Calu3 (cell line): ENCODE data around the gene KIF5A. TPM values are rescaled to one million over a fixed set of nuclear protein-coding genes. Genes with fewer than 3 reads are reported as not detected.
"Not testable (repeated sequence)": the region's sequence is repeated elsewhere in the genome, so short reads cannot be mapped to it uniquely, and the experiment has no call there.

Source experiments
- BruUV-seq: library from RNA; stranded (reverse); fragments of 400-500 nt; replicated peaks from 2 replicates; lab custom pipeline; 2021; lab: Mats Ljungman, UMichigan
- CTCF ChIA-PET: fragments of 300-600 bp; sonication (Branson Sonifier 250); formaldehyde crosslinking; loops from one replicate; lab custom pipeline; 2022; ENCODE audit warnings: antibody characterized with exemption; lab: Charles Lee
- DNase-seq: peaks from one replicate; pipeline ENCODE4 v3.0.0; 2022
- H3K27ac Mint-ChIP-seq: one replicate; pipeline ENCODE4 v1.8.0; 2022; ENCODE audit warnings: mixed read lengths; ENCODE audit not compliant: unreplicated experiment
- H3K27me3 Mint-ChIP-seq: one replicate; pipeline ENCODE4 v1.8.0; 2022; ENCODE audit warnings: mixed read lengths; ENCODE audit not compliant: unreplicated experiment
- H3K36me3 Mint-ChIP-seq: one replicate; pipeline ENCODE4 v1.8.0; 2022; ENCODE audit warnings: mild to moderate bottlenecking, moderate library complexity, mixed read lengths; ENCODE audit not compliant: insufficient read depth, unreplicated experiment
- H3K4me1 Mint-ChIP-seq: one replicate; pipeline ENCODE4 v1.8.0; 2022; ENCODE audit warnings: mild to moderate bottlenecking, low read depth, mixed read lengths; ENCODE audit not compliant: unreplicated experiment
- H3K4me3 Mint-ChIP-seq: one replicate; pipeline ENCODE4 v1.8.0; 2022; ENCODE audit warnings: mild to moderate bottlenecking, low read depth, moderate library complexity, mixed read lengths; ENCODE audit not compliant: unreplicated experiment
- H3K9me3 Mint-ChIP-seq: one replicate; pipeline ENCODE4 v1.8.0; 2022; ENCODE audit warnings: low read depth, mixed read lengths; ENCODE audit not compliant: unreplicated experiment
- CTCF ChIP-seq: fragments of 200-600 bp; IDR thresholded peaks from one replicate; pipeline ENCODE4 v1.8.0; 2022; ENCODE audit warnings: antibody characterized with exemption; ENCODE audit not compliant: unreplicated experiment
- intact Hi-C: fragments of 100-400 bp; cut with micrococcal nuclease; formaldehyde crosslinking; loops from one replicate; pipeline ENCODE4 v1.10.0; 2022; ENCODE audit not compliant: unreplicated experiment
- total RNA-seq: library from RNA; stranded (reverse); gene quantifications from 2 replicates; pipeline ENCODE4 v1.2.3, GENCODE V29; 2022

Gene KIF5A
- total RNA-seq, 1 experiment from 2014 or later, result not detected

DNA sequence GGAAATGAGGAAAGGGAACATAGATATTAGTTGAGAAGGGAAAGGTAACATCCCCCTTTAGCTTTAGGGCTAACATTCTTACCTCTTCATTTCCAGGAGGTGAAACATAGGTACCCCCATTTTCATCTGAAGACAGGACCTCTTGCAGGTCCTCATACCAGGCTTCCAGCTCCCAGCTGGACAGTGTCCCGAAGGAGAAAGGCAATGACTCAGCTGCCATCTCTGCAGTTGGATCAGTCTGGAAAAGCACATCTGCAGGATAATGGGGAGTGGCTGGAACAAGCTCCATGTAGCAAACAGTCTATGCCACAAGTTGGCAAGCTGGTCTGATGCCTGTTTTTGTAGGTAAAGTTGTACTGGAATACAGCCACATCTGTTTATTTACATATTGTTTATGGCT lies 32.7 kb upstream of the KIF5A start:
- Mint-ChIP-seq H3K9me3 (no peaks in the 10 kb centered on the region), H3K27ac (peak overlapping the region; percentile 100), H3K27me3 (no peaks in the 10 kb centered on the region), H3K4me3 (peak overlapping the region; percentile 95), H3K36me3 (peaks cover 99% of the 10 kb centered on the region), H3K4me1 (peaks cover 36% of the 10 kb centered on the region)
- DNase-seq, result no peak
- BruUV-seq, result no TSS peak
- no peak for TF ChIP-seq CTCF
- intact Hi-C loops, result no loop called here
- CTCF ChIA-PET, result no interaction called here

- intact Hi-C loops, result not testable (repeated sequence)
These were observed 32.1 kb upstream of the KIF5A start for GRCh38 chr12:57517718-57518117.

DNA sequence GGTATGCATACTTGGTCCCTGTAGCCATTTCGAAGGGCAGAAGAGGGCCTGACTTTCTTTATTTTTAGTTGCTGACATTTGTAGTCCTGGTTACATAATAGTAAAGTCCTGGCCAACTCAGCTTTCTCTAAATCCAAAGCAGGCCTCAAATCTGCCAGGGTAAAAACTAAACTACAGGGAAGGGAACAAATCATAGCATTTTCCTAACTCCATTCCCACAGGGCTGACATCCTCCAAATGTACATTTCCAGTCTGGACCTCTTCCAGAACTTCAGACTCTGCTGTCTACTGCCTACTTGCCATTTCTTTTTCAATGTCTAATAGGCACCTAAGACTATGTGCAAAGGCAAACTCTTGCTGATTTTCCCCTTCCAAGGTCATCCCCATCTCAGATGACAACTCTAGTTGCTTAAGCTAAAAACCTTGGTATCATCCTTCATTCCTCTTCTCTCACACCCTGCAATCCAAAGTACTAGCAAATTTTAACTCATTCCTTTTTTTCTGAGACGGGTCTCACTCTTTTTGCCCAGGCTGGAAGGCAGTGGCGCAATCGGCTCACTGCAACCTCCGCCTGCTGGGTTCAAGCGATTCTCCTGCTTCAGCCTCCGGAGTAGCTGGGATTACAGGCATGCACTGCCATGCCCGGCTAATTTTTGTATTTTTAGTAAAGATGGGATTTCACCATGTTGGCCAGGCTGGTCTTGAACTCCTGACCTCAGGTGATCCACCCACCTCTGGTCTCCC lies 31.5 kb upstream of the KIF5A start:
- no TSS peak for BruUV-seq

More at GRCh38 chr12:57517718-57518117, 32.1 kb upstream of the KIF5A start:
- Mint-ChIP-seq H3K36me3 (peaks cover 99% of the 10 kb centered on the region), H3K27ac (peak overlapping the region; percentile 100), H3K4me3 (peak overlapping the region; percentile 95), H3K4me1 (peaks cover 36% of the 10 kb centered on the region)
- CTCF ChIA-PET, H3K27me3 Mint-ChIP-seq, H3K9me3 Mint-ChIP-seq, DNase-seq, BruUV-seq: not testable (repeated sequence)

DNA sequence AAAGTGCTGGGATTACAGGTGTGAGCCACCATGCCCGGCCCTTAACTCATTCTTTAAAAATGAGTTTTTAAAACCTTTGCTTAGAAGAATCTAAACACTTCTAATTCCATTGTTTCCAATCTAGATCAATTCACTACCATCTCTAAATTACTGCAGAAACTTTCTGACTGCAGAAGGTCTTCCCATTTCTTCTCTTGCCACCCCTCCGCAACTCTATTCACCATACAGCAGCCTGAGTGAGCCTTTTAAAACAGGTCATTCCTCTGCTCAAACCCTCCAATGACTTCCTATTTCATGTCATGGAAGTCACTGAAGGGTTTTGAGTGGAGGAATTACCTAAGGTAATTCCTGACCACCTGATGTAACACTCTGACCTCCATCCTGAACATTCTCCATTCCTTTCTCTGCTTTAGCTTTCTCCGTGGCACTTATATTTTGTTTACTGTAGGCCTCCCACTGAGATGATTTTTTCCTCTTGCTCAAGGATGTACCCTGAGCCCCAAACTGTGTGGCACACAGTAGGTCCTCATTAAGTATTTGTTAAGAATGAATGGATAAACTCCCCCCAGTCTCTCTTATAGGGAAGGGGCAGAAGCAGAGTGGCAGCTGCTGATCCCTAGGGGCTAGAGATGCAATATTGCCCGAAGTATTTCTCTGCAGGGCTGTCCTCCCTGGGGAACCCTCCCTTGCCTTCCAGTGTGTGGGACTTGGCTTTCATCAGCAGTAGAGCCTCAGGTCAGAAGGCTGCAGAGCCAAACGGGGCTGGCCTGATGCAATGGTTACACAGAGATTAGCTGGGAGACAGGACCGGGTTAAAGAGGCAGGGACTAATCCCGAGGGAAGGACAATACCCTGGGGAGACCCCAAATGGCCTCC lies 30.7 kb upstream of the KIF5A start:
- DNase-seq, result no peak
- H3K27ac Mint-ChIP-seq, result peak overlapping the region; percentile 100
- BruUV-seq, result no TSS peak
- H3K27me3 Mint-ChIP-seq, result no peaks in the 10 kb centered on the region
- H3K4me1 Mint-ChIP-seq, result peaks cover 42% of the 10 kb centered on the region
- H3K4me3 Mint-ChIP-seq, result peak overlapping the region; percentile 95
- TF ChIP-seq CTCF, result no peak
- no peaks in the 10 kb centered on the region for H3K9me3 Mint-ChIP-seq
- CTCF ChIA-PET, result interaction anchor here (0.6 kb wide), 2 partner anchors 242 to 498 kb away, joined by 3 to 4 read pairs; no protein-coding TSS in a partner anchor
- intact Hi-C loops, result no loop called here
- H3K36me3 Mint-ChIP-seq, result peaks cover 100% of the 10 kb centered on the region

More for the DNA sequence above, 31.5 kb upstream of the KIF5A start:
- intact Hi-C loops, result no loop called here
- Mint-ChIP-seq H3K4me1 (peaks cover 36% of the 10 kb centered on the region), H3K27ac (peak overlapping the region; percentile 100), H3K36me3 (peaks cover 99% of the 10 kb centered on the region), H3K4me3 (peak overlapping the region; percentile 95), H3K9me3 (no peaks in the 10 kb centered on the region), H3K27me3 (no peaks in the 10 kb centered on the region)
- no peak for TF ChIP-seq CTCF
- CTCF ChIA-PET, result interaction anchor here (0.6 kb wide), 1 partner anchor 497 kb away, joined by 3 read pairs; no protein-coding TSS in a partner anchor
- no peak for DNase-seq
